ENCODE data around the gene RCC2.

The RCC2 gene

DNA sequence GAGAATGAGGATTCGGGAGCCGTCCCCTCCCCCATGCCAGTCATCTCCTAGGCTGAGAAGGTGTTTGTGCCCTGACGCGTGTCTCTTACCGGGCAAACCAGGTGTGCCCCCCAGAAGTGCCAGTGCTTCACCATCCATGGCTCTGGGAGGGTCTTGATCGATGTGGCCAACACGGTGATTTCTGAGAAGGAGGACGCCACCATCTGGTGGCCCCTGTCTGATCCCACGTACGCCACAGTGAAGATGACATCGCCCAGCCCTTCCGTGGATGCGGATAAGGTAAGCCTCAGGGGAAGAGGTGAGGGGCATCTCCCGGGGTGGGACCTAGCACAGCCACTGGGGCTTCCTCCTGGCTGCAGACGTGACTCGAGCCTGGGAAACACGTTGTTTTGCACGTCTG, 66.5 kb downstream of the RCC2 start:
- DNase-seq (ENCODE audit: low read depth) = no peak

DNA sequence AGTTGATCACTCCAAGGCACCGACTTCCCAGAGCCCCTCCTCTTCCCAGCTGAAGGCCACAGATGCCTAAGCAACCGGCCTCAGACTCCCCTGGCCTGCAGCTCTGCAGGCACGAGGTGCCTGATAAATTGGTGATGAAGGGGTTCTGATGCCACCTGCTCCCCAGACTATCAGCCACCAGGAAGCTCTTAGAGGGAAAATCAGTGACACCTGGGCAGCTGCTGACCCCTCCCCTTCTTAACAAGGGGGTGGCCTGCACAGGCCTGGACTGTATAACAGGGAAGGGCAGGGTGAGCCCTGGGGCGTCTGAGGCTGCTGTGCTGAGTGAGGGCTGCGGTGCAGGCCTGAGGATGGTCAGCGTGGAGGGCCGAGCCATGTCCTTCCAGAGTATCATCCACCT, 67.6 kb downstream of the RCC2 start, which contains the start of gene PADI6:
Gene PADI6 (plus strand): TSS at position 301 of the 400 bp plus-strand sequence. CDS start 50 bp downstream, at position 351.
- no peak for DNase-seq (ENCODE audit: low read depth)

DNA sequence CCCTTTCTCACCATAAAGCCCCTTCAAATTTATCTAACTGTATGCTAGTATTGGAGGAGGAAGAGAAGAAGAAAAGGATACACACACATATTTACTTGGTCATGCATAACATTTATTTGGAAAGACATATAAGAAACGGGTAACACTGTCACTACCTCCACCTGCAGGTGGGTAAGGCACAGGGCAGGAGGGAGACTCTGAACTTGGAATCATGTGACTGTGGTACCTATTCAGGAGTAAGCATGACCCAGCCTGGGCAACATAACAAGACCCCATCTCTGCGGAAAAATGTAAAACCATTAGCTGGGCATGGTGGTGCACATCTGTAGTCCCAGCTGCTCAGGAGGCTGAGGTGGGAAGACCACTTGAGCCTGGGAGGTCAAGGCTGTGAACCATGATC, 68.9 kb downstream of the RCC2 start:
- DNase-seq (ENCODE audit: low read depth) = no peak

DNA sequence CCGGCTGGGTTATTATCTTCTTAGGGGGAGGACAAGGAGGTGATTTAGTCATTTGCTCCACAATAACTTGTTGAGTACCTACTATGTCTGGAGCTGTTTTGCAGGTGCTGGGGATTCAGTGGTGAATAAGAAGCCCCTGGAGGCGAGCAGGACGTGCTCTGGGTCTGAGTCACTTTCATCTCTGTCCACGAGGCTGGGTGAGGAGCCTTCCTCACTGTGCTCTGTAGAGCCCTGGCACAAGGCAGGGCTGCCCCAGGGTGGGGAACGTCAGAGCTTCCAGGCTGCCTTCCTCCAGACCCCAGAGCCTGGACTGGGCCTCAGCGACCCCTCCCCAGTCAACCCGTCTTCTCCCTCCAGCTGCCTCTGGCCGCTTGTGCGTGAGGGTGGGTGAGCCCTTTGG, 70.0 kb downstream of the RCC2 start:
- no peak for DNase-seq (ENCODE audit: low read depth)

DNA sequence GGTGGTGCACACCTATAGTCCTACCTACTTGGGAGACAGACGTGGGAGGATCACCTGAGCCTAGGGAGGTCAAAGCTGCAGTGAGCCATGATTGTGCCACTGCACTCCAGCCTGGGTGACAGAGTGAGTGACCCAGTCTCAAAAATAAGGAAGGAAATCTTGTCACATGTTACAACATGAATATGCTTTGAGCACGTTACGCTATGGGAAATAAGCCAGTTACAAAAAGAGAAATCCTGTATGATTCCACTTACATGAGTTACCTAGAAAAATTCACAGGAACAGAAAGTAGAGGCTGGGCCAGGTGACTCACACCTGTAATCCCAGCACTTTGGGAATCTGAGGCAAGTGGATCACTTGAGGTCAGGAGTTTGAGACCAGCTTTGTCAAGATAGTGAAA, 74.2 kb downstream of the RCC2 start:
- DNase-seq (ENCODE audit: low read depth) = no peak

DNA sequence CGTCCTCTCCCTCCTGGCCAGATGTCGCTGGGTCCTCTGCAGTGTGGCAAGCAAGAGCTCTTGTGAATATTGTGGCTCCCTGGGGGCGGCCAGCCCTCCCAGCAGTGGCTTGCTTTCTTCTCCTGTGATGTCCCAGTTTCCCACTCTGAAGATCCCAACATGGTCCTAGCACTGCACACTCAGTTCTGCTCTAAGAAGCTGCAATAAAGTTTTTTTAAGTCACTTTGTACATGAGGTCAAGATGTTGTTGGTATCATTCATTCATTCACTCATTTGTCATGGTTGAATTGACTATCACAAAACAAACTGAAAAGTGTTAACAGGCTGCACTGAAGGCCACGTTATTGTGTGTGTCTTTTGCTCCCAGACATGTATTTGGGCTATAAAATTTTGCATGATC, 75.7 kb downstream of the RCC2 start:
- no peak for DNase-seq (ENCODE audit: low read depth)

DNA sequence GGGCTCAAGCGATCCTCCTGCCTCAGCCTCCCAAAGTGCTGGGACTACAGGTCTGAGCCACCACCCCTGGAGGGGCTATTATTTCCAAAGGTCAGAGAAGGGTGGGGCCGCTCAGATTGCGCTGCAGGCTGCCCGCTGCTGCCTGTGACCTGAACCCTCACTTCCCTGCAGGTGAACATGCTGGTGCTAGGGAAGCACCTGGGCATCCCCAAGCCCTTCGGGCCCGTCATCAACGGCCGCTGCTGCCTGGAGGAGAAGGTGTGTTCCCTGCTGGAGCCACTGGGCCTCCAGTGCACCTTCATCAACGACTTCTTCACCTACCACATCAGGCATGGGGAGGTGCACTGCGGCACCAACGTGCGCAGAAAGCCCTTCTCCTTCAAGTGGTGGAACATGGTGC, 76.1 kb downstream of the RCC2 start:
- DNase-seq (ENCODE audit: low read depth) = no peak

DNA sequence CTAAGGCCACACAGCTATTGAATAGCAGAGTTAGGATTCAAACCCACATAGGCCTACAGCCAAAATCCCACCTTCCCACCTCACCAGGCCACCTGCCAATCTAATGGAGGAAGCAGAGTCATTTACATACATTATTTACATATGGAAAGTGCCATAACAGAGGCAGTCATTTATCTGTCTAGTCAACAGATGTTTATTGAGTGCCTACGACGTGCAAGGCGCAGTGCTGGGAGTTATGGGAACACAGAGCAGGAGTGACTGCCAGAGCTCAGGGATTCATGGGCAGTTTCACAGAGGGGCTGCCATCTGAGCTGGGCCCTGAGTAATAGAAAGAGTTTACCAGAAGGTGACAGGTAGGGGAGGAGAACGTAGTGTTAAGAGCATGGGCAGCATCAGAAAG, 77.8 kb downstream of the RCC2 start:
- no peak for DNase-seq (ENCODE audit: low read depth)

DNA sequence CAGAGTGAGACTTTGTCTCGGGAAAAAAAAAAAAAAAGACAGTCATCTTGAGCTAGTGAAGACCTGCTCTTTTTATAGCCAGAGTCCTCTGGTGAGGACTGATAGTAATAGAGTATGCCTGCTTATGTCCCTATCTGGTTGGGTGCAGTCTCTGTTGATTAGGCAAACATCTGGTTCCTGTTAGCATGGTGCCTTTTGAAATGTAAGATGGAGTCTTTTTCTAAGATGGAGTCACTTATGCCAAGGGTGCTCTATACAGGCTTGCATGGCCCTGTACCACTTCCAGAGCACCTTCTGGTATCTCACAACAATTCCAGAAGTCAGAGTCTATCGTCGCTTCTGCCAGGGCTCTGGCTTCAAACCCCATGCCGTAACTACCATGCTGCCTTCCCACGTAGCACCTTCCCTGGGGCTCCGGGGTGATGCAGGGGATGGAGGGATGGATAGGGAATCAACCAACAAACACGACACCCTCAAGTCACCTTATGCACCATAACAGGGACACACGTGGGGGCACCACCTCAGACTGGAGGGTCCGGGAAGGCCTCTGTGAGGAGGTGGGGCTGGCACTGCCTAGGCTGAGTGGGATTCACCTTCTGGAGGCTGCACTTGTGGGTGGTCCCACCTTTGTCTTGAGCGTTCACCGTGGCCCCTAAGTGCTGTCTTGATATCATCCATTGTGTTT, 79.1 kb downstream of the RCC2 start:
- no peak for DNase-seq (ENCODE audit: low read depth)

DNA sequence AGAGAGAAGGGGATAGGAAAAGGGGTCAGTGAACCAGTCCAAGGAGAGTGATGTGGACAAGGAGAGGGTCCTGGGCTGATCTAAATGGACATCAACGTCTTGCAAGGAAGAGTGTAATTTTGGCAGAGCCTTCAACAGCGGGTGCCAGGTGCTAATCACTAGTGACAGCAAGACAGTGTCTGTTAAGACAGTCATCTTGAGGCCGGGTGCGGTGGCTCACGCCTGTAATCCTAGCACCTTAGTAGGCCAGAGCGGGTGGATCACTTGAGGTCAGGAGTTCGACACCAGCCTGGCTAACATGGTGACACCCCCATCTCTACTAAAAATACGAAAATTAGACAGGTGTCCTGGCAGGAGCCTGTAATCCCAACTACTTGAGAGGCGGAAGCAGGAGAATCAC, 79.7 kb downstream of the RCC2 start:
- DNase-seq (ENCODE audit: low read depth) = no peak

DNA sequence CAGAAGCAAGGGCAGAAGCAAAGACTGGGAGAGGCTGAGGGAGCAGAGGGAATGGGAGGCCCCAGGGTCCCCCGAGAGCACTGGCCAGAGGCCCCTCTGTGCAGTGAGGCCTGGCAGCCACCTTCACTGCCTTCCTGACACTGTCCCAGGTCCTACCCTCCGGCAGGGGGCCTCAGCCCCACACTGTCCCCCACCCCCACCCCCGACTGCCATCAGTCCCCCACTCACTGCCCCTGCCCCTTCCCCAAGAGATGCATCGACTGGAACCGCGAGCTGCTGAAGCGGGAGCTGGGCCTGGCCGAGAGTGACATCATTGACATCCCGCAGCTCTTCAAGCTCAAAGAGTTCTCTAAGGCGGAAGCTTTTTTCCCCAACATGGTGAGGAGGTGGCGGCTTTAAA, 80.4 kb downstream of the RCC2 start:
- no peak for DNase-seq (ENCODE audit: low read depth)

DNA sequence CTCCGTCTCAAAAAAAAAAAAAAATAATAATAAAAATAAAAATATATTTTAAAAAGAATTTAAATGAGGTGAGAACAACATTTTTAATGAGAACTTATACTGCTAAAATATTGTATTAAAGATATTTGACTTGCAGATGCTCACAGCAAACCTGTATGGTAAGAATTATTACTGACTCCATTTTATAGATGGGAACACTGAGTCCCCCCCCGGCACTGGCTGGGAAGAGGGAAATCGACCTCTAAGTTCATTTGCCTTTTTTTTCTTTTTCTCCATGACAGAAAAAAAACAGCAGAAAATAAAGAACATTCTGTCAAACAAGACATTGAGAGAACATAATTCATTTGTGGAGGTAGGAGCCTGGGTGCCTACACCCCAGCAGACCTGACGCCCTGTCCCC, 80.9 kb downstream of the RCC2 start:
- DNase-seq (ENCODE audit: low read depth) = no peak

Measured in stromal cell of bone marrow (primary cell).